Gastrocnemius medialis (tissue), 4 donors: ENCODE data around the gene OSBPL10.

Experiments used
- POLR2A ChIP-seq, 2 donors: fragments of 450-650 bp; IDR thresholded peaks; one replicate each; pipeline ENCODE4 v1.6.1; 2017; ENCODE audit warnings: antibody characterized with exemption in 2 of 2, mild to moderate bottlenecking in 2 of 2, moderate library complexity in 2 of 2
- TF ChIP-seq, protein P1 (sequence below), 5 experiments: fragments of 450-650 bp in 3 of 5; fragments of 200-600 bp in 2 of 5; sonication (generic) in 2 of 5; IDR thresholded peaks in 4 of 5; conservative IDR thresholded peaks in 1 of 5; 1 replicate in 4 of 5; 2 replicates in 1 of 5; pipeline ENCODE4 v1.5.1; 2016 to 2019; ENCODE audit warnings: antibody characterized with exemption in 5 of 5, mild to moderate bottlenecking in 3 of 5, moderate library complexity in 3 of 5

DNA sequence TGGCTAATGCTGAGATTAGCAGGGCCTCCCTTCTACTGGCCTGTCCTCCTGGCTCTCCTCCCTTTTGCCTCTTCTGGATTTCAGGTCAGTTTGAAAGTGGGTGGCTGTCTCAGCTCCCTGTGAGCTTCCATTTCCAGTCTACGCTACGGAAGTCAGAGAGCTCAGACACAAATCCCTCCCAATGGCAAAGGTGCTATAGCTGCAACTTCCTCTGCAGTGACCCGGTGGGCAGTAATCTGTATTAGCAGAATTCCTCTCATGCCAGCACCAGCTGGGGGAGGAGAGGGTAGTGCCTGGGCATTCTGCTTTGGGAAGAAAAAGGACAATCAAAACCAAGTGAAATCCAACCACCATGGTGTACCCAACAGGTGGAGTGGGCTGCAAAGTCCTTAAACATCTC is 276.9 kb downstream of the OSBPL10 start:
- TF ChIP-seq, protein P1, sequence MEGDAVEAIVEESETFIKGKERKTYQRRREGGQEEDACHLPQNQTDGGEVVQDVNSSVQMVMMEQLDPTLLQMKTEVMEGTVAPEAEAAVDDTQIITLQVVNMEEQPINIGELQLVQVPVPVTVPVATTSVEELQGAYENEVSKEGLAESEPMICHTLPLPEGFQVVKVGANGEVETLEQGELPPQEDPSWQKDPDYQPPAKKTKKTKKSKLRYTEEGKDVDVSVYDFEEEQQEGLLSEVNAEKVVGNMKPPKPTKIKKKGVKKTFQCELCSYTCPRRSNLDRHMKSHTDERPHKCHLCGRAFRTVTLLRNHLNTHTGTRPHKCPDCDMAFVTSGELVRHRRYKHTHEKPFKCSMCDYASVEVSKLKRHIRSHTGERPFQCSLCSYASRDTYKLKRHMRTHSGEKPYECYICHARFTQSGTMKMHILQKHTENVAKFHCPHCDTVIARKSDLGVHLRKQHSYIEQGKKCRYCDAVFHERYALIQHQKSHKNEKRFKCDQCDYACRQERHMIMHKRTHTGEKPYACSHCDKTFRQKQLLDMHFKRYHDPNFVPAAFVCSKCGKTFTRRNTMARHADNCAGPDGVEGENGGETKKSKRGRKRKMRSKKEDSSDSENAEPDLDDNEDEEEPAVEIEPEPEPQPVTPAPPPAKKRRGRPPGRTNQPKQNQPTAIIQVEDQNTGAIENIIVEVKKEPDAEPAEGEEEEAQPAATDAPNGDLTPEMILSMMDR (IDR thresholded peaks at IDR 0.05 in 4 of 5, conservative IDR thresholded peaks at IDR 0.05 in 1 of 5): no peak
- TF ChIP-seq POLR2A (IDR thresholded peaks at IDR 0.05): no peak
